WERI-Rb-1 (cell line): ENCODE data around the gene AMMECR1.

Source experiments
- DNase-seq: peaks from one replicate; pipeline ENCODE4 v3.0.0-alpha.2; 2020
- H3K27ac ChIP-seq: fragments of 250-450 bp; sonication (Bioruptor Pico); 2 replicates; pipeline ENCODE4 v1.5.1; 2020; ENCODE audit warnings: mild to moderate bottlenecking, moderate library complexity
- H3K27me3 ChIP-seq: fragments of 250-450 bp; sonication (Bioruptor Pico); 2 replicates; pipeline ENCODE4 v1.5.1; 2021; ENCODE audit warnings: mild to moderate bottlenecking, low read depth, moderate library complexity; ENCODE audit not compliant: insufficient read depth, severe bottlenecking
- H3K36me3 ChIP-seq: fragments of 250-450 bp; sonication (Bioruptor Pico); 2 replicates; pipeline ENCODE4 v1.5.1; 2020; ENCODE audit warnings: mild to moderate bottlenecking, moderate library complexity
- H3K4me3 ChIP-seq: 2 replicates; pipeline ENCODE4 v1.5.1; 2011; ENCODE audit warnings: low read depth, mild to moderate bottlenecking, control low read depth, low read length
- H3K9me3 ChIP-seq: fragments of 250-450 bp; sonication (Bioruptor Pico); 2 replicates; pipeline ENCODE4 v1.5.1; 2021; ENCODE audit warnings: mild to moderate bottlenecking, moderate library complexity; ENCODE audit not compliant: severe bottlenecking
- CTCF ChIP-seq: IDR thresholded peaks from 2 replicates; pipeline ENCODE4 v1.5.1; 2011; ENCODE audit warnings: low read depth, mild to moderate bottlenecking, control low read depth, inconsistent platforms, low read length

AMMECR1 gene

GRCh38 chrX:110294087-110294486 is 23.8 kb downstream of the AMMECR1 start:
- H3K4me3 ChIP-seq, result no peak overlapping the region
- no peak for DNase-seq
- H3K36me3 ChIP-seq, result no peaks in the 10 kb centered on the region
- no peaks in the 10 kb centered on the region for H3K9me3 ChIP-seq
- TF ChIP-seq CTCF, result no peak
- no peak overlapping the region for H3K27ac ChIP-seq
- no peaks in the 10 kb centered on the region for H3K27me3 ChIP-seq

DNA sequence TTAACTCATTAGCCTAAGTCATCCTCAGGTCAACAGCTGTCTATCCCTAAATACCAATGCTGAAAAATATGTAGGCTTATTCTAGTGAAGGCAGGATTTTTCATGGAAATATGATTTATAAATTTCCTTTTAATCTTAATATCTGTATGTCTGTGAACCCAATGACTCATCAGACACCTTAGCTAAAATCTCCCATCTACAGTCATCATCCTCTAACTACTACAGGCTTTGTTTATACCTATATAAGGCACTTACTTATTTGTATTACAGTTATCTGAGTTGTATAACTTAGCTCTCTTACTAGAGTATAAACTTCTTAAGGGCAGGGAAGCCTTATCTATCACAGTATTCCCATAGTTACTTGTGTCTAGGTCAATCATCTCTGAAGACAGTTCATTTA is 24.2 kb downstream of the AMMECR1 start:
- no peaks in the 10 kb centered on the region for H3K36me3 ChIP-seq
- no peak overlapping the region for H3K27ac ChIP-seq
- no peak for TF ChIP-seq CTCF
- no peak for DNase-seq
- H3K27me3 ChIP-seq, result no peaks in the 10 kb centered on the region
- no peaks in the 10 kb centered on the region for H3K9me3 ChIP-seq
- H3K4me3 ChIP-seq, result no peak overlapping the region

DNA sequence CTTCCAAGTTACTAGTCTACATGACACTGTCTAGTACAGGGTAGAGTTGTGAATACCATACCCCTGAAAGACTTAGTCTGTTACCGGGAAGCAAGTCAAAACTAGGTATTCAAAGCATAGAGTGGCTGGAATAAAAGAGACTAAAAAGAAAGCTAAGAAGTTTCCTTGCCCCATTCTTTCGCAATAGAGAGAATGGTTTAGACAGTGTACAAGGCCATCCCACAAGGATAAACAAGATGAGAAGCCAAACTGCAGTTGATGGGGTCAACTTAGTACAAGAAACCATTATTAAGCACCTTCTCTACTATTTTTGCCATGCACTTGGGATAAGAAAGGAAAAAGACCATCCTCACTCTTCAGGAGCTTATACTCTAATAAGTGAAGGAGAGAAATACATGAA is 30.3 kb downstream of the AMMECR1 start:
- TF ChIP-seq CTCF, result no peak
- Histone ChIP-seq H3K9me3 (no peaks in the 10 kb centered on the region), H3K27me3 (no peaks in the 10 kb centered on the region), H3K36me3 (no peaks in the 10 kb centered on the region), H3K4me3 (no peak overlapping the region), H3K27ac (no peak overlapping the region)
- DNase-seq, result no peak

GRCh38 chrX:110286106-110286505 is 31.8 kb downstream of the AMMECR1 start:
- no peak for TF ChIP-seq CTCF
- DNase-seq, result no peak
- H3K27ac ChIP-seq, result no peak overlapping the region
- H3K9me3 ChIP-seq, result no peaks in the 10 kb centered on the region
- no peaks in the 10 kb centered on the region for H3K27me3 ChIP-seq
- no peak overlapping the region for H3K4me3 ChIP-seq
- H3K36me3 ChIP-seq, result no peaks in the 10 kb centered on the region

DNA sequence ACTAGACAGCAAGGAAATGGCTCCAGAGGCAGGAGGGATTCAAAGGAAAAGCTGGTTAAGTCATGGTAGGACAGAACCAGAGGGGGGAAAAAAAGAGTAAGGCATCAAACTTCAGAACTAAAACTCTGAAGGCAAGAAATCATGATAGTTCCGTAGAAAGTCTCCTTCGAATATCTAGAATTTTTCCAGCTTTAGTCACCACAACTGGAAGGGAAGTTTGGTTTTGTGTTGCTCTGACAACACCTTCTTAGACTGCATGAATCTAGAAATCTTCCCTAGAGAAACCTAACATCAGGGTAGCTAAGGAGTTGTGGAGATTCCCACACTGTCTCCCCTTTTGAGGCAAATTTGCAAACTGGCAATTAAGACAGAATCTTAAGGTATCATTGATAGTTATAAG is 33.7 kb downstream of the AMMECR1 start:
- Histone ChIP-seq H3K27ac (no peak overlapping the region), H3K4me3 (no peak overlapping the region), H3K27me3 (no peaks in the 10 kb centered on the region), H3K9me3 (no peaks in the 10 kb centered on the region), H3K36me3 (no peaks in the 10 kb centered on the region)
- no peak for DNase-seq
- no peak for TF ChIP-seq CTCF

- no peak overlapping the region for H3K4me3 ChIP-seq
- H3K27ac ChIP-seq, result no peak overlapping the region
- no peaks in the 10 kb centered on the region for H3K9me3 ChIP-seq
- no peaks in the 10 kb centered on the region for H3K27me3 ChIP-seq
- TF ChIP-seq CTCF, result no peak
- no peaks in the 10 kb centered on the region for H3K36me3 ChIP-seq
- no peak for DNase-seq
Observed at GRCh38 chrX:110282922-110283321, 35.0 kb downstream of the AMMECR1 start.
